Left ventricle myocardium inferior (tissue), 1 donor: ENCODE data around the gene EIF2B1. TPM values are rescaled to one million over a fixed set of nuclear protein-coding genes. Genes with fewer than 3 reads are reported as not detected.

Experiments
- DNase-seq: peaks from one replicate; pipeline ENCODE4 v3.0.0-alpha.2; 2020
- H3K27ac ChIP-seq: fragments of 200-600 bp; replicated peaks from 2 replicates; pipeline ENCODE4 v1.8.0; 2021
- H3K27me3 ChIP-seq: fragments of 200-600 bp; 2 replicates; pipeline ENCODE4 v1.8.0; 2021; ENCODE audit warnings: low read depth
- H3K36me3 ChIP-seq: fragments of 200-600 bp; 2 replicates; pipeline ENCODE4 v1.8.0; 2021
- H3K4me1 ChIP-seq: fragments of 200-600 bp; 2 replicates; pipeline ENCODE4 v1.8.0; 2021
- H3K4me3 ChIP-seq: fragments of 200-600 bp; 2 replicates; pipeline ENCODE4 v1.8.0; 2021; ENCODE audit warnings: mild to moderate bottlenecking, moderate library complexity
- H3K9me3 ChIP-seq: fragments of 200-600 bp; replicated peaks from 2 replicates; pipeline ENCODE4 v1.8.0; 2021
- CTCF ChIP-seq: fragments of 200-600 bp; IDR thresholded peaks from 2 replicates; pipeline ENCODE4 v1.8.0; 2021; ENCODE audit warnings: antibody characterized with exemption, mild to moderate bottlenecking, borderline replicate concordance
- intact Hi-C: fragments of 100-400 bp; cut with micrococcal nuclease; formaldehyde crosslinking; loops from one replicate; pipeline ENCODE4 v1.11.0; 2022
- total RNA-seq: library from RNA; stranded (reverse); fragmentation: NEBNext Ultra II Directional; extraction: Animal tissue kit (Norgen Biotek cat#: 25700); gene quantifications from one replicate; pipeline ENCODE4 v1.2.1, GENCODE V29; 2021
- donor health status: DM: no; HTN: yes; CAD: no; lungs with severe emphysema.

The EIF2B1 gene
- total RNA-seq, 1 donor from 2014 or later: 27.9 TPM

GRCh38 chr12:123656392-123656791 lies 22.9 kb upstream of the EIF2B1 start:
- no peaks in the 10 kb centered on the region for H3K9me3 ChIP-seq
- H3K4me1 ChIP-seq: peaks cover 19% of the 10 kb centered on the region
- DNase-seq: no peak
- intact Hi-C loops: no loop called here
- H3K27me3 ChIP-seq: no peaks in the 10 kb centered on the region
- TF ChIP-seq CTCF: no peak
- H3K27ac ChIP-seq: peak overlapping the region; percentile 52
- no peak overlapping the region for H3K4me3 ChIP-seq
- peaks cover 58% of the 10 kb centered on the region for H3K36me3 ChIP-seq

- intact Hi-C loops: no loop called here
- Histone ChIP-seq H3K4me1 (peaks cover 19% of the 10 kb centered on the region), H3K9me3 (no peaks in the 10 kb centered on the region), H3K27me3 (no peaks in the 10 kb centered on the region), H3K27ac (peak overlapping the region; percentile 52), H3K36me3 (peaks cover 58% of the 10 kb centered on the region), H3K4me3 (no peak overlapping the region)
- peak; percentile 55 for DNase-seq
- no peak for TF ChIP-seq CTCF
Measured at GRCh38 chr12:123655420-123655819, 21.9 kb upstream of the EIF2B1 start.

- Histone ChIP-seq H3K27ac (no peak overlapping the region), H3K27me3 (no peaks in the 10 kb centered on the region), H3K36me3 (peaks cover 59% of the 10 kb centered on the region), H3K4me3 (no peak overlapping the region), H3K4me1 (peaks cover 19% of the 10 kb centered on the region), H3K9me3 (no peaks in the 10 kb centered on the region)
- intact Hi-C loops: no loop called here
- DNase-seq: no peak
- TF ChIP-seq CTCF: no peak
Measured at GRCh38 chr12:123654129-123654701, 20.7 kb upstream of the EIF2B1 start.

GRCh38 chr12:123648401-123648800 lies 14.9 kb upstream of the EIF2B1 start:
- intact Hi-C loops: no loop called here
- TF ChIP-seq CTCF: no peak
- Histone ChIP-seq H3K27me3 (no peaks in the 10 kb centered on the region), H3K27ac (no peak overlapping the region), H3K9me3 (no peaks in the 10 kb centered on the region), H3K36me3 (peaks cover 80% of the 10 kb centered on the region), H3K4me3 (no peak overlapping the region), H3K4me1 (no peaks in the 10 kb centered on the region)
- no peak for DNase-seq

- no peak for DNase-seq
- Histone ChIP-seq H3K36me3 (peaks cover 74% of the 10 kb centered on the region), H3K27me3 (no peaks in the 10 kb centered on the region), H3K4me3 (no peak overlapping the region), H3K9me3 (no peaks in the 10 kb centered on the region), H3K27ac (no peak overlapping the region), H3K4me1 (no peaks in the 10 kb centered on the region)
- intact Hi-C loops: no loop called here
- TF ChIP-seq CTCF: no peak
Measured at GRCh38 chr12:123645878-123646277, 12.4 kb upstream of the EIF2B1 start.
